Placental pericyte (primary cell): ENCODE data around the gene MIS18BP1. TPM values are rescaled to one million over a fixed set of nuclear protein-coding genes. Genes with fewer than 3 reads are reported as not detected.

Experiments
- small RNA-seq: library from RNA; depleted of rRNA; stranded (forward); fragments of <200 nt; gene quantifications from one replicate; pipeline ENCODE3, GENCODE V24; 2012; ENCODE audit warnings: low replicate concordance
- total RNA-seq: library from RNA; depleted of rRNA; stranded (reverse); fragments of >200 nt; gene quantifications from 2 replicates; pipeline ENCODE4 v1.2.3, GENCODE V29; 2012

The MIS18BP1 gene
- 28.9 and 61.0 TPM in 2 replicates for total RNA-seq

GRCh38 chr14:45253070-45253753 is at the start of gene MIS18BP1:
MIS18BP1 (minus strand) TSS chr14:45253202; CDS start chr14:45247286, 5,916 bp downstream.

Small RNA genes lying within 50 kb of the gene (small RNA-seq; reads per million reads assigned to genes)
- not detected for gene RNU6-552P

Other genes starting within 250 kb of the MIS18BP1 start
- gene PRPF39, start 169.1 kb downstream of the MIS18BP1 start, total RNA-seq, result 21.7 and 35.2 TPM in 2 replicates
- 15.1 and 22.8 TPM in 2 replicates for gene FKBP3, start 118.7 kb downstream of the MIS18BP1 start, total RNA-seq
- 2.2 and 17.6 TPM in 2 replicates for gene FANCM, start 117.3 kb downstream of the MIS18BP1 start, total RNA-seq